ENCODE data around the gene BOD1L1. TPM values are rescaled to one million over a fixed set of nuclear protein-coding genes. Genes with fewer than 3 reads are reported as not detected.

Gene BOD1L1
- total RNA-seq, 1 experiment from 2014 or later = 18.1 TPM

DNA sequence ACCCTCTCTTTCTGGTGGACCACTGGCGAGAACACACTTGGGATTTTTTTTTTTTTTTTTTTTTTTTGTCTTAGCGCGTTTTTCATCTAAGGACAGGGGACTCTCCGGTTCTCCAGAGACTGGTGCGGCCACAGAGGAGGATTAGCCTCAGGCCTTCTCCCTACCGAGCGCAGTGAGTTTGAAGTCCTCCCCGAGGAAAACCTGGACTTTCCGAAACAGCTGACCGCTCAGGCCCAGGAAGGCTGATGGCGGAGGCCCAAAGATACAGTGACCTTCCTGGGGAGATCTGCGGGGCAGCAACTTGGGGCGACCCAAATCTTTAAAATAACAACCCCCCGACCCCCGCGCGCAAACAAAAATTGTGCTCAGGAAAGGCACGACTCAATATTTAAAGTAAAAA is 92.4 kb downstream of the BOD1L1 start:
- Histone ChIP-seq H3K27ac (ENCODE audit: low read length) (no peak overlapping the region), H3K27me3 (ENCODE audit: control insufficient read depth, insufficient read depth, low read length) (no peaks in the 10 kb centered on the region), H3K4me3 (ENCODE audit: low read depth in 2 of 2, low read length in 2 of 2) (no peak overlapping the region), H3K9me3 (ENCODE audit: control insufficient read depth, insufficient read depth, low read depth, low read length) (no peaks in the 10 kb centered on the region), H3K36me3 (ENCODE audit: control insufficient read depth, insufficient read depth, low read length) (no peaks in the 10 kb centered on the region), H3K4me1 (ENCODE audit: control insufficient read depth, insufficient read depth, low read length) (no peaks in the 10 kb centered on the region)
- in situ Hi-C loops (cut with HindIII; ENCODE audit: low pct_unique_long_range_greater_than_20kb, low sequenced_read_pairs) (no loop called here), intact Hi-C loops (cut with micrococcal nuclease; ENCODE audit: unreplicated experiment) (no loop called here)
- DNase-seq (ENCODE audit: low read depth, low spot score) (no peak), ATAC-seq (no peak)
- ChIA-PET CTCF (no interaction called here), POLR2A (no interaction called here)
- TF ChIP-seq TCF7L2 (IDR thresholded peaks at IDR 0.05; ENCODE audit: low read depth, low read length) (no peak), CTCF (IDR thresholded peaks at IDR 0.05) (no peak), SIN3A (IDR thresholded peaks at IDR 0.05; ENCODE audit: borderline replicate concordance, insufficient read depth, low read depth, low read length) (no peak), REST (IDR thresholded peaks at IDR 0.05; ENCODE audit: insufficient read depth in 1 of 2, low read depth in 2 of 2, low read length in 1 of 2) (no peak)
- no TSS peak for BruUV-seq (replicated peaks)

DNA sequence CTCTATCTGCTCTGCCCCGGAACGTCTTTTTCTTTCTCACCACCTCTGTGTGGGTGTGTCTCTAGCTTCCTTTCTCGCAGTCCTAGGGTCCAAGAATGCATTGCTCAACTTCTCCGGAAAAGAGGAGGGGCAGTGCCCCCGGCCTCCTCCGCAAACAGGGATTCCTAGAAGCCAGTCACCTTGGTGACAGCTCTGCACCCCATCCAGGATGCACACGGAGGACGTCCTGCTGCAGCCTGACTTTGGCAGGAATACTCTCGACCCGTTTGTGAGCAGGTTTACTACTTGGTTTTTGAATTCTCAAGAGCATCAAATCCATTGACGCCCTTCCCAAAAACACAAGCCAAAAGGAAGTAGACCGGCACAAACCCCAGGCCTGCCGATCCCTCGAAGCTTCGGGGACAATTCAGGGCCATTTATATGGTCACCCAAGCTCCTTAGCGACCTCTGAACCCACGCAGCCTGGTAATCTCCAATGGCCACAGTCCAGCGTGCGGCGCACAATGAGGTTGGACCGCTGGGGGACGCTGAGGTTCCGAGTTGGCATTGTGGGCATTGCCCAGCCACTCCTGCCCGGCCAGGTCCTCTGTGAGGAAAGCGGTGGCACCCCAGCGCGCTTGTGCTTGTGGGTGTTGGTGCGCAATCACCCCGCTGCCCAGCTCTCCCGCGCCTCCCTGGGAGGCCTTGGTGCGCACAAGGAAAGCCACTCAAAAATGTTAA is 93.0 kb downstream of the BOD1L1 start:
- ChIA-PET POLR2A (no interaction called here), CTCF (no interaction called here)
- Histone ChIP-seq H3K4me3 (ENCODE audit: low read depth in 2 of 2, low read length in 2 of 2) (no peak overlapping the region), H3K27me3 (ENCODE audit: control insufficient read depth, insufficient read depth, low read length) (no peaks in the 10 kb centered on the region), H3K9me3 (ENCODE audit: control insufficient read depth, insufficient read depth, low read depth, low read length) (no peaks in the 10 kb centered on the region), H3K36me3 (ENCODE audit: control insufficient read depth, insufficient read depth, low read length) (no peaks in the 10 kb centered on the region), H3K27ac (ENCODE audit: low read length) (no peak overlapping the region), H3K4me1 (ENCODE audit: control insufficient read depth, insufficient read depth, low read length) (no peaks in the 10 kb centered on the region)
- no TSS peak for BruUV-seq (replicated peaks)
- no peak for DNase-seq (ENCODE audit: low read depth, low spot score)
- intact Hi-C loops (cut with micrococcal nuclease; ENCODE audit: unreplicated experiment) = no loop called here
- no peak for TF ChIP-seq REST (IDR thresholded peaks at IDR 0.05; ENCODE audit: insufficient read depth in 1 of 2, low read depth in 2 of 2, low read length in 1 of 2)
- no peak for TF ChIP-seq SIN3A (IDR thresholded peaks at IDR 0.05; ENCODE audit: borderline replicate concordance, insufficient read depth, low read depth, low read length)
- TF ChIP-seq CTCF (IDR thresholded peaks at IDR 0.05) = no peak
- no peak for TF ChIP-seq TCF7L2 (IDR thresholded peaks at IDR 0.05; ENCODE audit: low read depth, low read length)
- TF ChIP-seq POLR2AphosphoS5 (IDR thresholded peaks at IDR 0.05; ENCODE audit: low read depth, low read length) = no peak
- in situ Hi-C loops (cut with HindIII; ENCODE audit: low pct_unique_long_range_greater_than_20kb, low sequenced_read_pairs) = no loop called here
- ATAC-seq = no peak
